Measurements from ENCODE around the gene FGFBP1. TPM values are rescaled to one million over a fixed set of nuclear protein-coding genes. Genes with fewer than 3 reads are reported as not detected.

The FGFBP1 gene
- total and polyA plus RNA-seq, 4 donors: 7.1 to 45.7 (median 19.7) TPM; not detected in 1

GRCh38 chr4:15947684-15948083, 9.1 kb upstream of the FGFBP1 start:
- ATAC-seq (ENCODE audit: insufficient read depth, low FRiP score) (no peak), DNase-seq (no peak)
- H3K27me3 ChIP-seq (ENCODE audit: control insufficient read depth in 3 of 3, insufficient read depth in 3 of 3, low read length in 2 of 3): no peaks in the 10 kb centered on the region
- no peaks in the 10 kb centered on the region for H3K4me1 ChIP-seq (ENCODE audit: control insufficient read depth in 5 of 5, insufficient read depth in 5 of 5, low read length in 5 of 5)
- H3K9me3 ChIP-seq (ENCODE audit: control insufficient read depth in 4 of 4, insufficient read depth in 3 of 4, low read length in 3 of 4): peaks cover 0 to 2% (median 0%) of the 10 kb centered on the region in 4 donors
- no peaks in the 10 kb centered on the region for H3K36me3 ChIP-seq (ENCODE audit: control insufficient read depth in 4 of 4, insufficient read depth in 4 of 4, low read length in 4 of 4)
- no peak for TF ChIP-seq CTCF (IDR thresholded peaks at IDR 0.05; ENCODE audit: control extremely low read depth, extremely low read depth)
- WGBS, 2 donors: 82 to 95% methylated on average over 8 of the region's 8 CpGs
- H3K4me3 ChIP-seq: no peak overlapping the region
- H3K9ac ChIP-seq (ENCODE audit: insufficient read depth in 1 of 2, low read length in 2 of 2): no peak overlapping the region
- H3K27ac ChIP-seq (ENCODE audit: low read depth in 1 of 2, low read length in 1 of 2): no peak overlapping the region

- peaks cover 0 to 3% (median 0%) of the 10 kb centered on the region in 4 donors for H3K9me3 ChIP-seq (ENCODE audit: control insufficient read depth in 4 of 4, insufficient read depth in 3 of 4, low read length in 3 of 4)
- H3K4me1 ChIP-seq (ENCODE audit: control insufficient read depth in 5 of 5, insufficient read depth in 5 of 5, low read length in 5 of 5): no peaks in the 10 kb centered on the region
- ATAC-seq (ENCODE audit: insufficient read depth, low FRiP score) (no peak), DNase-seq (no peak)
- TF ChIP-seq CTCF (IDR thresholded peaks at IDR 0.05; ENCODE audit: control extremely low read depth, extremely low read depth): no peak
- no peaks in the 10 kb centered on the region for H3K36me3 ChIP-seq (ENCODE audit: control insufficient read depth in 4 of 4, insufficient read depth in 4 of 4, low read length in 4 of 4)
- 17 to 45% methylated on average over 1 of the region's 1 CpG for WGBS, 2 donors
- H3K9ac ChIP-seq (ENCODE audit: insufficient read depth in 1 of 2, low read length in 2 of 2): no peak overlapping the region
- H3K27ac ChIP-seq (ENCODE audit: low read depth in 1 of 2, low read length in 1 of 2): no peak overlapping the region
- peaks cover 0 to under 1% (median under 1%) of the 10 kb centered on the region in 3 donors for H3K27me3 ChIP-seq (ENCODE audit: control insufficient read depth in 3 of 3, insufficient read depth in 3 of 3, low read length in 2 of 3)
- H3K4me3 ChIP-seq: no peak overlapping the region
These were observed 7.0 kb upstream of the FGFBP1 start for GRCh38 chr4:15945516-15945915.

GRCh38 chr4:15944895-15945294, 6.4 kb upstream of the FGFBP1 start:
- Histone ChIP-seq H3K9me3 (ENCODE audit: control insufficient read depth in 4 of 4, insufficient read depth in 3 of 4, low read length in 3 of 4) (peaks cover 0 to 3% (median 0%) of the 10 kb centered on the region in 4 donors), H3K4me1 (ENCODE audit: control insufficient read depth in 5 of 5, insufficient read depth in 5 of 5, low read length in 5 of 5) (no peaks in the 10 kb centered on the region), H3K36me3 (ENCODE audit: control insufficient read depth in 4 of 4, insufficient read depth in 4 of 4, low read length in 4 of 4) (no peaks in the 10 kb centered on the region), H3K27me3 (ENCODE audit: control insufficient read depth in 3 of 3, insufficient read depth in 3 of 3, low read length in 2 of 3) (peaks cover 0 to 3% (median 3%) of the 10 kb centered on the region in 3 donors), H3K4me3 (no peak overlapping the region), H3K9ac (ENCODE audit: insufficient read depth in 1 of 2, low read length in 2 of 2) (no peak overlapping the region), H3K27ac (ENCODE audit: low read depth in 1 of 2, low read length in 1 of 2) (no peak overlapping the region)
- WGBS, 2 donors: 68 to 77% methylated on average over 2 of the region's 2 CpGs
- DNase-seq (no peak), ATAC-seq (ENCODE audit: insufficient read depth, low FRiP score) (no peak)
- no peak for TF ChIP-seq CTCF (IDR thresholded peaks at IDR 0.05; ENCODE audit: control extremely low read depth, extremely low read depth)

GRCh38 chr4:15942283-15942682, 3.7 kb upstream of the FGFBP1 start:
- Histone ChIP-seq H3K27me3 (ENCODE audit: control insufficient read depth in 3 of 3, insufficient read depth in 3 of 3, low read length in 2 of 3) (peaks cover 0 to 3% (median 3%) of the 10 kb centered on the region in 3 donors), H3K27ac (ENCODE audit: low read depth in 1 of 2, low read length in 1 of 2) (no peak overlapping the region), H3K9ac (ENCODE audit: insufficient read depth in 1 of 2, low read length in 2 of 2) (no peak overlapping the region), H3K36me3 (ENCODE audit: control insufficient read depth in 4 of 4, insufficient read depth in 4 of 4, low read length in 4 of 4) (no peaks in the 10 kb centered on the region), H3K4me3 (no peak overlapping the region), H3K4me1 (ENCODE audit: control insufficient read depth in 5 of 5, insufficient read depth in 5 of 5, low read length in 5 of 5) (peaks cover 0 to 3% (median 0%) of the 10 kb centered on the region in 5 donors), H3K9me3 (ENCODE audit: control insufficient read depth in 4 of 4, insufficient read depth in 3 of 4, low read length in 3 of 4) (peaks cover 0 to 1% (median 0%) of the 10 kb centered on the region in 4 donors)
- 91 to 93% methylated on average over 1 of the region's 1 CpG for WGBS, 2 donors
- no peak for TF ChIP-seq CTCF (IDR thresholded peaks at IDR 0.05; ENCODE audit: control extremely low read depth, extremely low read depth)
- DNase-seq (no peak), ATAC-seq (ENCODE audit: insufficient read depth, low FRiP score) (no peak)
